Medulla oblongata (tissue), 1 donor: ENCODE measurements around the gene MXD4.

Experiments
- DNase-seq: peaks from one replicate; pipeline ENCODE4 v3.0.0-alpha.2; 2015; ENCODE audit errors: extremely low spot score

MXD4 gene

DNA sequence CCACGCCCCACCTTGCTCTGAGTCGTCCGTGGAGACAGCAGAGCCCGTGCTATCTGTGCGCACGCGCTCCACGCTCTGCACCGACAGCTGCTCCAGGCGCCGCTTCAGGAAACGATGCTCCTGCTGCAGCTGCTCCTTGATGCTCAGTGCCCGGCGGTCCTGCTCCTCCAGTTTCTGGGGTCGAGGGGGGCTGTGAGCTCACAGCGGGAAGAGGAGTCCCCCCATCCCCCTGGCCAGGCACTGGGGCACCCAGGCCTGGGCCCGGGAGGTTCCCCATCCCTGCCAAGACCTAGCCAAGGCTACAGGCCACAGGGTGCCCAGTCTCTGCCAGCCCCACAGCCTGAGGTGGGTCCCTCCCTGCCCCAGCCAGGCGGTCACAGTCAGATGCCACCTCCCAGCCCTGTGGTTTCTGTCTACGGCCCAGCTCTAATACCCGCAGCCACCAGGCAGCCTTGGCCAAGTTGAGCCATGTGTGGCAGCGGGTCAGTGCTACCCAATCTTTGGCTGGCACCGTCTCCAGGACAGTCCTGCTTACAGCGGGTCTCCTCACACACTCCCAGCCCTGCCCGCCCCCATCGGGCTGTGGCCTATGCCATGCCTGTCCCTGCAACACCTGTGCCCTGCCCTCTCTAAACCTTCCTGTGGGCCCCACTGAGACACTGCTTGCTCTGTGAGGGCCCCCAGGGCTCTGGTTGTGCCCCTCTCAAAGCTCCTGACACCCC lies 10.7 kb downstream of the MXD4 start:
- DNase-seq: no peak

GRCh38 chr4:2250357-2251072 lies 11.4 kb downstream of the MXD4 start:
- no peak for DNase-seq

DNA sequence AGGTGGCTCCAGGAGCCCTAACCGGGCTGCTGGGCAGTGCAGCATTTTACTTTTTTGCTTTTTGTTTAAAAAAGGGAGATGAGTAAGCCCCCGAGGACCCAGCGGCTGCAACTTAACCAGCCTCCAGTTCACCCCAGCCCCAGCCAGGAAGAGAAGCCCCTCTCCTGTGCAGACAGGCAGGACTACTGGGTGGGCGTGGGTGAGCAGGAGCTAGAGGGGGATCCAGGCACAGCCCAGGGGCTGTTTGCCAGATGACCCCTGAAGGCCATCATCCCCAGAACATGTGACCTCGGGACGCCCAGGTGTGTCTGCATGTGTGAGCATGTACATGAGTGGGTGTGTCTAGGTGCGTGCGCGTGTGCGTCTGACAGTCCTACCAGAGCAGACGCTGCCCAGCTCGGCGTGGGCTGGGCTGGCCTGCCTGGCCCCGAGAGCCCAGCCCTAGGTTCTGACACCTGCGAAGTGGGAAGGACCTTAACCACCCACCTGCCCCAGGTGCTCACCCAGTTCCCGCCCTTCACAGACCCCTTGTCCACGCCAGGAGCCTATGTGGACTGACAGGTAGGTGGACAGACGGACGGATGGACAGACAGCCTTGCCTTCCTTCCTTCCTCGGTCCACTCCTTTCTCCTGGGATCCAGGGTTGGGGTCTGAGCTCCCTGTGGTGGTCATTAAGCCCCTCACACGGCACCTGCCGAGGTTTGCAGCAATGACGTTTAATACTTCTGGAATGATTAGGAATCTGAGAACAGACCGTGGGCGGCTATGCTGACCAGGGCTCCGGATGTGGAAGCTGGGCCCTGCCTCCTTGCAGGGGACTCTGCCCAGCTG lies 12.2 kb downstream of the MXD4 start:
- DNase-seq: no peak

GRCh38 chr4:2248821-2249261 lies 13.1 kb downstream of the MXD4 start:
- no peak for DNase-seq

DNA sequence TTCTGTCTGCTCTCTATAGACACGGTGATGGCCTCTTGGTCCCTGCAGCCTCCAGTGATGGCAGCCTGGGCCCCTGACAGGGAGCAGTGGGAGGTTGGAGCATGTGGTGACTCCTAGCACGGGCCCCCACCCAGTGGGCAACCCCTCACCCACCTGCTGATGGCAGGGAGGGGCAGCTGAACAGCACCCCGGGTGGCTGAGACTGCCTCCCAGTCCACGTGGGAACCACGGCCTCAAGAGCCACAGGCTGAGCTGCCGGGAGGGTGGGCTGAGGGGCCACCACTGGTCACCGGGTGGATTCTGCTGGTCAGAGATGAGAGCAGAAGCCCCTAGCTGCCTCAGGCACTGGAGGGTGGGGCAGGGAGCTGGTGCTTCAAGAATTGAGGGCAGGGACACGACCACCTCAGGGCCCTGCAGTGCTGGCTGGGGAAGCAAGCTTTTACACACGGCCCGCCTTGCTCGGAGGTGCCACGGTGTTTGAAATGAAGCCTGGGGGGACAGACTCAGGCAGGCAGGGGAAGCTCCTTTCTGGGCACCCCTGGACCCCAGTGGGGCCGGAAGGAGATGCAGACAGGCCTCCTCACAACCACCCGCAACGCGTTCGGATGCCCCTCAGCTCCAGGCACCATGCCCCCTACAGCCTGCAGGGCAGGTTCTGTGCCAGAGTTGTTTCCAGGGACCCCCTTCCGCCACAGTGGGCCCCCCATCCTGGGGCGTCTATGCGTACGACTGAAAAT lies 13.7 kb downstream of the MXD4 start:
- no peak for DNase-seq

GRCh38 chr4:2247128-2248043 lies 14.5 kb downstream of the MXD4 start:
- no peak for DNase-seq

- DNase-seq: no peak
Measured at GRCh38 chr4:2246384-2247127, 15.4 kb downstream of the MXD4 start.

GRCh38 chr4:2245787-2246275 lies 16.1 kb downstream of the MXD4 start:
- no peak for DNase-seq

DNA sequence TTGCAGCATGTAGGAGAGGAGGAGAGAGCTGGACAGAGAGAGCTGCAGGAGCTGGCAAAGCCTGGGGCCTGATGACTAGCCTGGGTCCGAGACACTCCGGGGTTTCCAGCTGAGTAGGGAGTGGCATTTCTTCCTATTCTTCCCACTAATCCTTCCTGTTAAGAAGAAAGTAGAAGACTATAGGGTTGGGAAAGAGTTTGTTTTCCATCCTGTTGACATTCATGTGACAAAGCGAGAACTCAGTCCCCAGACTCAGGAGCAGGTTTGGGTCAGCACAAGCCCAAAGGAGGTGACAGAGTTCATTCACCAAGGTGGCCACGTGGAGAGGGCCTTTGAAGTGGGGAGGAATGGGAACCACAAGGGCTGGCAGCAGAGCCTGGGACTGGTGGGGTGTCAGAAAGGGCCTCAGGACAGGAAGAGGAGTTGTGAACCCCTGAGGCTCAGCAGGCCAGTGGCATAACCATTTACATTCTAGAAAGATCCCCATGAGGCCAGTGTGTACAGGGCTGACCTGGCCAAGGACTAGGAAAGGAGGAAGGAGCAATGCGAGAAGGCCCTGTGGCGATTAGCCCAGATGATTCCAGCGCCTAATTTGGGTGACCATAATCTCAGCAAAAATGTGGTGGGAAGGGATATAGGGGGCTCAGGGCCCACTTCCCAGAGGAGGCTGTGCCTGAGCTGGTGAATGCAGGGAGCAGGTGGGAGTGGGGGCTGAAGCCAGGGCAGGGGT lies 16.7 kb downstream of the MXD4 start:
- DNase-seq: peak; percentile 22

DNA sequence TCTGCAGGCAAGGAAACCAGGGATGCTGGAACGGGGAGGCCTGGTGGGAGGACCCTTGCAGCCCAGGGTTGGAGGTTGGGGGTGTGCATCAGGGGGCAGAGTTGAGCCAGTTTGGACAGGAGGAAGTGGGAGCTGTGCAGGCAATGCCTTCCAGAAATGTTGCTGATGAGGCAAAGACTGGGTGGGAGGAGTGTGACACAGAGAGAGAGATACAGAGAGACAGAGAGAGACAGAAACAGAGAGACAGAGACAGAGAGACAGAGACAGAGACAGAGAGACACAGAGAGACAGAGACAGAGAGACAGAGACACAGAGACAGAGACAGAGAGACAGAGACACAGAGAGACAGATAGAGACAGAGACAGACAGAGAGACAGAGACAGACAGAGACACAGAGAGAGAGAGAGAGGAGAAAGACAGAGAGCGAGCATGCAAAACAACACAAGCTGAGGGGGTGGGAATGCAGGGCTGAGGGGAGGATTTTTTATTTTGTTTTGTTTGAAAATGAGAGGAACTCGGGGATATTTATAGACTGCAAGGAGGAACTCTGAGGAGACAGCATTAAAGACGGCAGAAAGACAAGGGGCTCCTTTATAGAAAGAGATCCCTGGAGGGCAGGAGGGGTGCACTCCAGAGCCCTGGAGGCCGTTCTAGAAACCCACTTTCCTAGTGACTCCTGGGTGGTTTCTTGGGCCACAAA lies 18.1 kb downstream of the MXD4 start:
- peak; percentile 82 for DNase-seq

DNA sequence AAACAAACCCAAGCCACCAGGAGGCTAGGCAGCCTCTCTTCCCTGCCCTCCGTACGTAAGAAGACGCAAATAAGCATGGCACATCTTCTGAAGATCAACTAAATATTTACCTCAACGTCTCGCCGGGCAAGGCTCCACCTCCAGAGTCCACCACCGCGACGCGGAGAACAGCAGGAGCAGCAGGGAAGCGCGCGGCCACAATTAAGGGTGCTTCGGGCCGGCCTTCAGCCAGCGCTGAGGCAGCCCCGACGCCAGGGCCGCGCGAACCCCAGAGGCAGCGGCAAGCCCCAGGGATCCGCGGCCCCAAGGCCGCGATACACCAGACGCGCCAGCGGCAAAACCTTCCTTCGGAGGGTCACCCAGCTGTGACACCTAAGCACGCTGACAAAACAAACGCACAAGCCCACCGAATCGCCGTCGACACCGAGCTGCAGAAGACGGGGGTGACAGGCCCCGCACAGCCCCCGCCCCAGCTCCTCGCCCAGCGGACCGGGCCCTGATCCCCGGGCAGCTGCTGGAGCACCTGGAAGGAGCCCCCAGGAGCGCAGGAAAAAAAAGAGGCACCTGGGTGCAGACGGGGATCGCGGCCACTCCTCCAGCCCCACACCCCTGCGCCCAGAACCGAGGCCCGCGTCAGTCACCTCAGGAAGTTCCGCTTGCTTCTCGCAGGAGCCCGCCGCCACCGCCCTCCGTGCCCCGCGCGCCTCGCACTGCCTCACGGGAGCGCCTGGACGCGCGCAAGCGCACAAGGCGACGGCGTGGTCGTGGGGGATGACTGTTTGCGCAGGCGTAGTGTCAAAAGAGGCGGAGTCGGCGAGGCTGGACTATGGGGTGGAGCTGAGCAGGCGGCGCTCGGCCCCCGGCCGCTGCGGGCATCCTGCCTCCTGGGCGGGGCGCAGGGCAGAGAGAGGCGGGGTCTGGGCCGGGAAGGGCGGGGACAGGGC lies 20.2 kb downstream of the MXD4 start, which contains the start of the genes HAUS3 and POLN:
TSS of gene HAUS3 (minus strand) at position 712 of the 944 bp plus-strand sequence. CDS start 1,175 bp downstream, outside the sequence.
TSS of gene POLN (minus strand) at position 712 of the 944 bp plus-strand sequence. CDS start 12,890 bp downstream, outside the sequence.
- DNase-seq: peak; percentile 98

DNA sequence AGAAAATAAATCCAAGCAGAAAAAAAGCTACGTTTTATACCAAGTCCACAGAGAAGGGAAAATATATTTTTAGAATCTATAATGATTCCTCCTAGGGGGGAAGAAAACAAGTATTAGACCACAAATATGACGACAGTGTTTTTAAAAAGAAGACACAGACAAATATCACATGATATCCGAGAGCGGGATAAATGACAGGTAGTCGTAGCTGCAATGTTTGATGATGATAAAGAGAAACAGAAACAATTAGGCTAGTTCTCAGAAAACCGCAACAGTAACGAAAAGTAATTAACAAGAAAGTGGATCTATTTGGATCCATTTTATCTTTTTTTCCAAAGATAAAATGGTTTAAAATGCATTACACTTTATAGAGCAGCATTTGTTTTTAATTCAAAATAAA lies 20.9 kb downstream of the MXD4 start:
- no peak for DNase-seq

GRCh38 chr4:2236944-2237666 lies 24.8 kb downstream of the MXD4 start:
- no peak for DNase-seq

DNA sequence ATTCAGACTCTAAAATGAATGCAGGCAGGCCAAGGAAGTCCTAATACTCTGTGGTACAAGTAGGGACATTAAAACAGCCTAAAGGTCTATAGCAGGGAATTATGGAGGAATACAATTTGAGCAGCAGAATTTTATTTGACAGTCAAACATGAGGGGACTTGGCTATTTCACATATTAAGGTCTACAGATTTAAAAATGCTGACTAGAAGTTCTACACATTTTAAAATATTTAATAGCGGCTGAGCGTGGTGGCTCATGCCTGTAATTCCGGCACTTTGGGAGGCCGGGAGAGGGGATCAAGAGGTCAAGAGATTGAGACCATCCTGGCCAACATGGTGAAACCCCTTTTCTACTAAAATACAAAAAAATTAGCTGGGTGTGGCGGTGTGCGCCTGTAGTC lies 30.8 kb downstream of the MXD4 start:
- no peak for DNase-seq

GRCh38 chr4:2226261-2226660 lies 35.6 kb downstream of the MXD4 start:
- DNase-seq: no peak

DNA sequence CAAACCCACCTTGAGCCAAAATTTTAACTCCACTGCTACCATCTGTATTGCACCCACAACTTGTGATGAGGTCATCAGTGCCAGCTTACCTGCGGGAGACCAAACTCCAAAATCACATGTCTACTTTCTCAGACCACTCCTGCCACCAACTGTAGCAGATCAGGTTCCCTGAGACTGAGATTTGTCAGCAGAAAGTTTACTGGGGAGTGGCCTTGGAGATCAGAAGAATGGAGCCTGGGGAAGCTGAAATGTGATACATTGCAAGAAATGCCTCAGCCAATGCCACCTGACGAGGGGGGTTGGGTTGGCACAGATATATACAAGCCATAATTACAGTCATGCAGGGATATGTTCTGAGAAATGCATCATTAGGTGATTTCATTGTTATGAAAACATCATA lies 39.1 kb downstream of the MXD4 start:
- DNase-seq: no peak
